ENCODE measurements around the gene MN1. TPM values are rescaled to one million over a fixed set of nuclear protein-coding genes. Genes with fewer than 3 reads are reported as not detected.
A peak's percentile ranks its signal among the peaks of the same experiment; 100 is the strongest.

Gene MN1
- total and polyA plus RNA-seq, 7 donors, result under 0.01 to 21.3 (median 6.4) TPM

DNA sequence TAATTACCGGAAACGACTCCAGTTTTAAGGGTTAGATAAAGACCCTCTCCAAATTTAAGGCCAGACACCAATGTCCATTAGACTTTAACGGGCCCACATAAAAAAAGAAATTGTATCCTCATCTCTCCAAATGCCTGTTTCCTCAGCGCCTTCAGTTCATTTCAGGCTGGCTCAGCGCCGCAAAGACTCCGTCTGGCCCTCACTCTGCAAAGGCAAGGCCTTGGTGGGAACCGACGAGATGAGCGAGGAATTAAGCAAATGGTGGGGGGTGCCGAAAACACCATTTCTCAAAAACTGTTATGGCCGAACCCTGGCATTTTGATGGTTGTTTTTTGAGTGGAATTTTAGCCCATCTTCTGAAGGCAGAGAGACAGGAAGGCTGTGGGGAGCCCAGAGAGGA lies 15.7 kb downstream of the MN1 start:
- Histone ChIP-seq H3K27me3 (no peaks in the 10 kb centered on the region), H3K27ac (peak overlapping the region; percentile 49 to 93 (median 78)), H3K36me3 (no peaks in the 10 kb centered on the region), H3K4me1 (peaks cover 0 to 21% (median 5%) of the 10 kb centered on the region in 4 donors), H3K9me3 (no peaks in the 10 kb centered on the region), H3K4me3 (peak overlapping the region in 1 of 4 donors; percentile 28)
- TF ChIP-seq POLR2A (IDR thresholded peaks at IDR 0.05), result no peak
- TF ChIP-seq CTCF (IDR thresholded peaks at IDR 0.05), result no peak
- no peak for TF ChIP-seq EP300 (IDR thresholded peaks at IDR 0.05)
- TF ChIP-seq POLR2AphosphoS5 (IDR thresholded peaks at IDR 0.05), result no peak
- WGBS, 2 donors, result 54 to 78% methylated on average over 12 of the region's 12 CpGs
- intact Hi-C loops (cut with DNase I), result no loop called here
- DNase-seq, result no peak

GRCh38 chr22:27784120-27784475 lies 17.5 kb downstream of the MN1 start:
- no peaks in the 10 kb centered on the region for H3K9me3 ChIP-seq
- WGBS, 2 donors, result 90 to 91% methylated on average over 6 of the region's 6 CpGs
- no peak overlapping the region for H3K4me3 ChIP-seq
- DNase-seq, result no peak
- intact Hi-C loops (cut with DNase I), result no loop called here
- TF ChIP-seq POLR2A (IDR thresholded peaks at IDR 0.05), result no peak
- TF ChIP-seq CTCF (IDR thresholded peaks at IDR 0.05), result no peak
- TF ChIP-seq POLR2AphosphoS5 (IDR thresholded peaks at IDR 0.05), result no peak
- no peak for TF ChIP-seq EP300 (IDR thresholded peaks at IDR 0.05)
- no peaks in the 10 kb centered on the region for H3K27me3 ChIP-seq
- H3K27ac ChIP-seq, result peak overlapping the region; percentile 49 to 93 (median 78)
- H3K36me3 ChIP-seq, result no peaks in the 10 kb centered on the region
- peaks cover 0 to 27% (median 6%) of the 10 kb centered on the region in 4 donors for H3K4me1 ChIP-seq

- no peak for DNase-seq
- TF ChIP-seq CTCF (IDR thresholded peaks at IDR 0.05), result no peak
- no peak for TF ChIP-seq POLR2AphosphoS5 (IDR thresholded peaks at IDR 0.05)
- TF ChIP-seq POLR2A (IDR thresholded peaks at IDR 0.05), result no peak
- TF ChIP-seq EP300 (IDR thresholded peaks at IDR 0.05), result no peak
- no peak overlapping the region for H3K4me3 ChIP-seq
- no peaks in the 10 kb centered on the region for H3K27me3 ChIP-seq
- no peaks in the 10 kb centered on the region for H3K36me3 ChIP-seq
- WGBS, 2 donors, result 79 to 84% methylated on average over 13 of the region's 13 CpGs
- intact Hi-C loops (cut with DNase I), result no loop called here
- no peaks in the 10 kb centered on the region for H3K9me3 ChIP-seq
- peak overlapping the region; percentile 49 to 93 (median 78) for H3K27ac ChIP-seq
- peaks cover 0 to 32% (median 9%) of the 10 kb centered on the region in 4 donors for H3K4me1 ChIP-seq
Measured at GRCh38 chr22:27783436-27784119, 18.0 kb downstream of the MN1 start.

GRCh38 chr22:27782088-27782487 lies 19.5 kb downstream of the MN1 start:
- 76 to 88% methylated on average over 13 of the region's 13 CpGs for WGBS, 2 donors
- no peak for DNase-seq
- H3K4me3 ChIP-seq, result no peak overlapping the region
- H3K36me3 ChIP-seq, result no peaks in the 10 kb centered on the region
- TF ChIP-seq EP300 (IDR thresholded peaks at IDR 0.05) (no peak), POLR2AphosphoS5 (IDR thresholded peaks at IDR 0.05) (no peak), POLR2A (IDR thresholded peaks at IDR 0.05) (no peak), CTCF (IDR thresholded peaks at IDR 0.05) (no peak)
- intact Hi-C loops (cut with DNase I), result no loop called here
- H3K9me3 ChIP-seq, result no peaks in the 10 kb centered on the region
- H3K4me1 ChIP-seq, result peaks cover 0 to 42% (median 12%) of the 10 kb centered on the region in 4 donors
- H3K27ac ChIP-seq, result peak overlapping the region in 2 of 4 donors; percentile 88 to 93
- no peaks in the 10 kb centered on the region for H3K27me3 ChIP-seq

All from sigmoid colon (tissue), 7 donors.